Measurements from ENCODE around the gene BICRAL.

BICRAL gene

DNA sequence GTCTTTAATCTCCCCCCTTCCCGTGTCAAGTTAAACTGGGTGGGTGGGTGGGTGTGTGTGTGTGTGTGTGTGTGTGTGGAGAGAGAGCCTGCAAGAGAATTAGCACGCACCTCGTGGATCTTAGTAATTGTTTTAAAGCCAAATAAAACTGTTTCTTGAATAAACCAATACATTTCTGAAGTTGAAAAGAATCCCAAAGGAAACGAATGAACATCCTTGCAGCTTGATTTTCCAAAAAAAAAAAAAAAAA, 381 bp upstream of the BICRAL start:
- TF ChIP-seq, protein P1, sequence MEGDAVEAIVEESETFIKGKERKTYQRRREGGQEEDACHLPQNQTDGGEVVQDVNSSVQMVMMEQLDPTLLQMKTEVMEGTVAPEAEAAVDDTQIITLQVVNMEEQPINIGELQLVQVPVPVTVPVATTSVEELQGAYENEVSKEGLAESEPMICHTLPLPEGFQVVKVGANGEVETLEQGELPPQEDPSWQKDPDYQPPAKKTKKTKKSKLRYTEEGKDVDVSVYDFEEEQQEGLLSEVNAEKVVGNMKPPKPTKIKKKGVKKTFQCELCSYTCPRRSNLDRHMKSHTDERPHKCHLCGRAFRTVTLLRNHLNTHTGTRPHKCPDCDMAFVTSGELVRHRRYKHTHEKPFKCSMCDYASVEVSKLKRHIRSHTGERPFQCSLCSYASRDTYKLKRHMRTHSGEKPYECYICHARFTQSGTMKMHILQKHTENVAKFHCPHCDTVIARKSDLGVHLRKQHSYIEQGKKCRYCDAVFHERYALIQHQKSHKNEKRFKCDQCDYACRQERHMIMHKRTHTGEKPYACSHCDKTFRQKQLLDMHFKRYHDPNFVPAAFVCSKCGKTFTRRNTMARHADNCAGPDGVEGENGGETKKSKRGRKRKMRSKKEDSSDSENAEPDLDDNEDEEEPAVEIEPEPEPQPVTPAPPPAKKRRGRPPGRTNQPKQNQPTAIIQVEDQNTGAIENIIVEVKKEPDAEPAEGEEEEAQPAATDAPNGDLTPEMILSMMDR (IDR thresholded peaks at IDR 0.05; ENCODE audit: extremely low read depth, missing control alignments) = no peak
- DNase-seq (ENCODE audit: low spot score) = peak; percentile 45

DNA sequence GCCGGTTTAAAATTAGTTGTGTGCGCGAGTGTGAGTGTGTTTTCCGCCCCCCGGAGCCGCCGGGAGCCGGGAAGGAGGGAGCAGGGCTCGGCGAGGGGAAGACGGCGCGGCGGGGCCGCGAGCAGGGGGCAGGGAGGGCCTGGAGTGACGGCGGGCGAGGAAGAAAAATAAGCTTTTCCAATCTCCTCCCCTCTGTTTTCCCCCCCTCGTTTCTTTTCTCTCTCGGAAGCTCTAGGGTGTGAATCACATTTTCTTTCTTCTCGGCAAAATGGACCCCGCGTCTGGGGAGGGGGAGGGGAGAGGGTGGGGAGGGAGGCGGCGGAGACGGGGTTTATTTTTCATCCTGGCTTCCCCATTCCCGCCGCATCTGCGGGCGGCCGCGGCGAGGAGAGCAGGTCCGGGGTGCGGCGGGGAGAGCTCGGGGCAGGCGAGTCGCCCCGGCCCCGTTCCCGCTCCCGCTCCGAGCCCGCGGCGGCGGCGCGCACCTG, 881 bp downstream of the BICRAL start:
- peak; percentile 78 for DNase-seq (ENCODE audit: low spot score)
- TF ChIP-seq, protein P1 (IDR thresholded peaks at IDR 0.05; ENCODE audit: extremely low read depth, missing control alignments) = no peak

DNA sequence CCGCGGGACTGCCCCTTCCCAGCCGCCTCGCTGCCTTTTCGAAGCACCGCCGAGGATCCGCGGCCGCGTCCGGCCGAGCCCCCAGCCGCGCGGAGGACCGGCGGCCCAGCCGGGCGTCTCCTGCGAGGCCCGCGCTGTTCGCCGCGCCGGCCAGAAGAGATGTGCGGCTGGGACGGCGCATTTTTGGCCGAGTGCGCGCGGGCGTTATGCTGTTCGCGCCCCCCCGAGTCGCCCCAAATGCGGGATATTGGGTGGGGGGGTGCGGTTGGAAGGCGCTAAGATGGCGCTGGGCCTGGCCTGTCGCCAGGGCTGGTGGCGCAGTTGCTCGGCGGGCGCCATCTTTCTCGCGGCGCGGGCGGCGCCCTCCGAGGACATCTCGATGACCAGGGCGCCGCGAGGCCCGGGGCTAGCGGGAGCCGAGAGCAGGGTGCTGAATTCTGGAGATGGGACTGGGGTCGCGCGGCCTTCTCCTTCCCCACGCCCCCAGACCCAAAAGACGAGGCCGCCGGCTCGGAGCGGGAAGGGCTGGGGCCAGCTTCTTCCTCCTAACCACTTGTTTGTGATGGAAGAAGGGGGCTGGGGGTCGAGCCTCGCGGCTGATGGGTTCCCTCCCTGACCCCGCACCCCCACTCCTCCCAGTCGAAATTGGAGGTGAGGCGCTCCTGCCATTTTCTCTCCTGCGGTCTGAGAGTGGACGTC, 1.5 kb downstream of the BICRAL start:
- TF ChIP-seq, protein P1 (IDR thresholded peaks at IDR 0.05; ENCODE audit: extremely low read depth, missing control alignments) = no peak
- DNase-seq (ENCODE audit: low spot score) = peak; percentile 82

GRCh38 chr6:42783876-42784642, 2.2 kb downstream of the BICRAL start:
- DNase-seq (ENCODE audit: low spot score) = no peak

GRCh38 chr6:42784717-42785498, 3.1 kb downstream of the BICRAL start:
- TF ChIP-seq, protein P1 (IDR thresholded peaks at IDR 0.05; ENCODE audit: extremely low read depth, missing control alignments) = no peak
- DNase-seq (ENCODE audit: low spot score) = no peak

More at GRCh38 chr6:42783876-42784642, 2.2 kb downstream of the BICRAL start:
- TF ChIP-seq, protein P1 (IDR thresholded peaks at IDR 0.05; ENCODE audit: extremely low read depth, missing control alignments) = no peak

DNA sequence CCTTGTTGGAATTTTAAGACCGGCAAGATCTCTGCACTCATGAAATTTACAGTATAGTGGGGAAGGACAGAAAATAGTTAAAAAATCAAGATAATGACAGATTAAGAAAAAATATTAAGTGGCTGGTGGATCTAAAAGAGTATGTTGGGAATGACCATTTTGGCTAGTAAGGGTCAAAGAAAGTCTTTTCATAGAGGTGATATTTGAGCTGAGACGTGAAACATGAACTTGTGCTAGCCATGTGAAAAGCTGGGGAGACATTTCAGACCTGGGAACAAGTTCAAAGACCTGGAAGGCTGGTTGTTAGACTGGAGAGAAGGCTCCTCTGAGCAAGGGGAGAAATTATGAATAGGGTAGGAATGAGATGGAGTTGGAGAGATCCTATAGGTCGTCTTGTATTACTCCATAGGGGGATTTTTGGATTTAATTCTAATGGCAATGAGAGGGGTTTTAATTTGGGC, 4.7 kb downstream of the BICRAL start:
- TF ChIP-seq, protein P1 (IDR thresholded peaks at IDR 0.05; ENCODE audit: extremely low read depth, missing control alignments) = no peak
- DNase-seq (ENCODE audit: low spot score) = no peak
